DMS79 treated with DMSO at 0.1 percent for 48 hours (cell line): ENCODE measurements around the gene SBK2.
"Not testable (repeated sequence)": the region's sequence is repeated elsewhere in the genome, so short reads cannot be mapped to it uniquely, and the experiment has no call there.

Source experiments
- DNase-seq: peaks from one replicate; lab custom pipeline; 2025; lab: John Stamatoyannopoulos, UW

The SBK2 gene, protein sequence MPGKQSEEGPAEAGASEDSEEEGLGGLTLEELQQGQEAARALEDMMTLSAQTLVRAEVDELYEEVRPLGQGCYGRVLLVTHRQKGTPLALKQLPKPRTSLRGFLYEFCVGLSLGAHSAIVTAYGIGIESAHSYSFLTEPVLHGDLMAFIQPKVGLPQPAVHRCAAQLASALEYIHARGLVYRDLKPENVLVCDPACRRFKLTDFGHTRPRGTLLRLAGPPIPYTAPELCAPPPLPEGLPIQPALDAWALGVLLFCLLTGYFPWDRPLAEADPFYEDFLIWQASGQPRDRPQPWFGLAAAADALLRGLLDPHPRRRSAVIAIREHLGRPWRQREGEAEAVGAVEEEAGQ

DNA sequence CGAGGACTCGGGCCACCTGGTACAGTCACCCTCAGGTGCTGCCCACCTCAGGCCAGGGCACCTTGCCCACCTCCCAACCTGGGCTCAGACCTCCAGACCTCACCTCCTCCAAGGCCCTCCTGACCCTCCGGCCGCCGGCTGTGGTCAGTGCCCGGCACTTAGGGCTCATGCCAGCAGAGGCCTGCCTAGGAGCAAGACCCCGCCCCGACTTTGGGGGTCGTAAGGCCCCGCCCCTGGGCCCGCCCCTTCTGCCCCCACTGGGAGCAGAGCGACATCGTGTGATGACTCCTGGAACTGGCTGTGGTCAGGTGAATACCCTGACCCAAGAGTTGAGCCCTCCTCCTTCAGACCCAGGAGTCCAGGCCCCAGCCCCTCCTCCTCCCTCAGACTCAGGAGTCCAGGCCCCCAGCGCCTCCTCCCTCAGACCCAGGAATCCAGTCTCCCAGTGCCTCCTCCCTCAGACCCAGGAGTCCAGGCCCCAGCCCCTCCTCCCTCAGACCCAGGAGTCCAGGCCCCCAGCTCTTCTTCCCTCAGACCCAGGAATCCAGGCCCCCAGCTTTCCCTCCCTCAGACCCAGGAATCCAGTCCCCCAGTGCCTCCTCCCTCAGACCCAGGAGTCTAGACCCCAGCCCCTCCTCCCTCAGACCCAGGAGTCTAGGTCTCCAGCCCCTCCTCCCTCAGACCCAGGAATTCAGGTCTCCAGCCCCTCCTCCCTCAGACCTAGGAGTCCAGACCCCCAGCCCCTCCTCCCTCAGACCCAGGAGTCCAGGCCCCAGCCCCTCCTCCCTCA is at the start of gene SBK2:
TSS of gene SBK2 (minus strand) at position 183 of the 790 bp plus-strand sequence. CDS start 839 bp downstream, outside the sequence.
- no peak for DNase-seq

DNA sequence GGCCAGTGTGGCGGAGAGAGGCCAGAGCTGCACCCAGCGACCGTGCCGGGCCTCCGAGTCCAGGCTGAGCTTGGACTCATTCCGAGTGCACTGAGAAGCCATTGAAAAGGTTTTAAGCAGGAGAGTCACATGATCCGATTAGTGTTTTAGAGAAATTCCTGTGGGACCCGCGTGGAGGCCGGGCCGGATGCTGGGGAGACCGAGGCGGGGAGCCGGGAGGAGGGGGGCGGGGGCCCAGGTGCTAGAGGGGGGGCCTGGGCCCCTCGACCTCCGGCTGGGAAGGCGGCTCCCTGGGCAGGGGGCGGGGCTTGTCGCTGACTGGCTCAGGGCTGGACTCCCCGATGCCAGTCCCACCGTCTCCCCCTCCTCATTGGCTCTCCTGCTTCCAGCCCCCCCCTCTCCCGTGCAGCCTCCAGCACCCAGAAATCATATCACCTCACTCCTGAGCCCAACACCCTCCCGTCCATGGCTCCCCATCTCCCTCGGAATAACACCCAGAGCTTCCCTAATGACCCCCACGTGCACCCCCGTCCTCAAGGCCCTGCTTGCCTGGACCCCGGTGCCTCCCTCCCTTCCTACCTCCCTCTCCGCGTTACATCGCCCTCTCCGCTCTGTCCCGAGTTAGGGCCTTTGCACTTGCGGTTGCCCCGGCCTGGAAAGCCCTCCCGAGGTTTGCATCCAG is 48.9 kb upstream of the SBK2 start:
- DNase-seq = peak; percentile 33

DNA sequence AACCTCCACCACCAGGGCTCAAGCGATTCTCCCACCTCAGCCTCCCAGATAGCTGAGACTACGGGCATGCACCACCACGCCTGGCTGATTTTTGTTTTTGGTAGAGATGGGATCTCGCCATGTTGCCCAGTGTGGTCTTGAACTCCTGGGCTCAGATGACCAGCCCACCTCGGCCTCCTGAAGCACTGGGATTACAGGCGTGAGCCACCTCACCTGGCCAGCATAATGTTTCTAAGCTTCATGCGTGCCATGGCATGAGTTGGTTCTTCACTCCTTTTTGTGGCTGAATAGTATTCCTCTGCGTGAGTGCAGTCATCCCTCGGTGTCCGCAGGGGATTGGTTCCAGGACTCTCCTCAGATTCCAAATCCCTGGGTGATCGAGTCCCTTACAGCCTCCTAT is 47.9 kb upstream of the SBK2 start:
- DNase-seq = no peak

DNA sequence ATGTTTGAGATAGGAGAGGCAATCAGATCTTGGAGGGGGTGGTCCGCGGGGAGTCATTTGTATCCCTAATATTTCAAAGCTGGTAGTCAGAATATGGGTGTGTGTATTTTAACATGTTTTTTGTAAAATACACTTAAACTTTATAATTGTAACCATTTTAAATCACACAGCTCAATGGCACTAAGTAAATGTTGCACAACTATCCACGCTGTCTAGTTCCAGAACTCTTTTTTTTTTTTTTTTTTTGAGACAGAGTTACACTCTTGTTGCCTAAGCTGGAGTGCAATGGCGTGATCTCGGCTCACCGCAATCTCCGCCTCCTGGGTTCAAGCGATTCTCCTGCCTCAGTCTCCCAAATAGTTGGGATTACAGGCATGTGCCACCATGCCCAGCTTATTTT is 47.0 kb upstream of the SBK2 start:
- not testable (repeated sequence) for DNase-seq

DNA sequence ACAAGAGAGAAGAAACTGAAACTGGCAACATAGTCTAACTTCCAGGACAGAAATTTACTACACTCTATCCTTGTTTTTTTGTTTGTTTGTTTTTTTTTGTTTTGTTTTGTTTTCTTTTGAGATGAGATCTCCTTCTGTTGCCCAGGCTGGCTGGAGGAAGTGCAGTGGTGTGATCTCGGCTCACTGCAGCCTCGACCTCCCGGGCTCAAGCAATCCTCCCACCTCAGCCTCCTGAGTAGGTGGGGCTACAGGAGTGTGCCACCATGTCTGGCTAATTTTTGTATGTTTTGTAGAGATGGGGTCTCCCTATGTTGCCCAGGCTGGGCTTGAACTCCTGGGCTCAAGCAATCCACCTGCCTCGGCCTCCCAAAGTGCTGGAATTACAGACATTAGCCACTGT is 45.4 kb upstream of the SBK2 start:
- not testable (repeated sequence) for DNase-seq

DNA sequence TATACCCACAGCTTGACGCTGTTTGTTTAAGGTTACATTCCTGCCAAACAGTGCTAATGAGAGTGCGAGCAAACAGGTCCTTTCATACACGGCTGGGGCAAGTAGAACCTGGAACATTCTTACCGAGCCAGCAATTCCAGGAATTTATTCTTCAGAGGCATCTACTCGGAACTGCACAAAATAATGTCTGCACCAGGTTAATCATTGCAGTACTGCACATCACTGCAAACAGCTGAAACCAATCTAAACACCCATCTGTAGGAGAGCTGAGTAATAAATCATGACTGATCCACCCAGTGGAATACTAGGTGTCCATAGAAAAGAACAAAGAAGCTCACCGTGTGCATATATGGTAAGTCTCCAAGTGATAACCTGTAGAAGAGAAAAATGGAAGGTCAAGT is 44.9 kb upstream of the SBK2 start:
- peak; percentile 2 for DNase-seq

DNA sequence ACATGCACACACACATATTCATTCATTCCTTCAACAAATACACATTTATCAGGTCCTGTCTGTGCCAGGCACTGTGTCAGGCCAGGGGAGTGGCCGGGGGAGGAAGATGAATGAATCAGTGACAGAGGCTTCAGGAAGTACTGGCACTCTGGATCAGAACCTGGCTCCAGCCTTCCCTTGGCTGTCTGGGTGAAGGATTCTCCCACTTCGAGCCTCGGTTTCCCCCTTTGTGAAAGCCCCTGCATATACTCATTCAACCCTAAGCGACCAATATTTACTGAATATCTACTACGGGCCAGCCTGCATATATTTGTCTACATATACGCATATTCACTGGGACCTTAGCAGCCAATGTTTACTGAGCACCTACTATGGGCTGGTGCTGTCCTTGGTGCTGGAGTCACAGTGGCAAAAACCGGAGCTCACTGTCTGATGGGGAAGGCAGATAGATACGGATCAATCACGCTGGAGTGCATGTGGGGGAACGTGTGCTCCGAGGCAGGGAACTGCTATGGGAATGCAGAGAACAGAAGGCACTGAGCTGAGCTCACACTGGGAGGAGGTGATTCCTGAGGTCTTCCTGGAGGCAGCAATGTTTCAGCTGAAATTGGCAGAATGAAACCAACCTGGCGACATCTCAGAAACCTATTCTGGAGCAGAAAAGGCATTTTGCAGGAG is 44.4 kb upstream of the SBK2 start:
- DNase-seq = no peak

DNA sequence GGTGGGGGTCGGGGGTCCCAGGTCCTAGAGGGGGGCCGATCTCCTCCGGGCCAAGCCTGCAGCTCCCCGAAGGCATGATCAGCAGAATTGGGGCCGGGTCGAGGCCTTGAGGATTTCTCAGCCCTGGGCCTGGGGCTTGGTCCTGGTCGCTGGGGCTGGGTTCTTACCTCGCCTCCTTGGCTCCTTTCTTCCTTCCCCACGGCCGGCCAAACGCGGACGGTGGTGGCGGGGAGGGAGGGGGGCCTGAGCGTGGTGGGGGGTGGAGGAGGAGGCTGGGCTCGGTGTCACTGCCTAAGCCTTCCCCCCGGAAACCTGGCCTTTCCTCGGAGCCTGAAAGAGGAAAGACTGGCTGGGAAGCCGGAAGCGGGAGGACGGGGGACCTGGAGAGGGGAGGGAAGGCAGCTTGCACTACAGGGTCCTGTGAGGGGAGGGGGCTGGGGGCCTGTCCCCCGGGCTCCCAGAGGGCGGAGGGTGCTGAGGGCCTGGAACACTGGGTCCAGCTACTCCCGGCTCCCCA is 43.8 kb upstream of the SBK2 start, which contains the start of gene ZNF579:
TSS of gene ZNF579 (minus strand) at position 221 of the 517 bp plus-strand sequence. CDS start 1,209 bp downstream, outside the sequence.
- DNase-seq = peak; percentile 88

DNA sequence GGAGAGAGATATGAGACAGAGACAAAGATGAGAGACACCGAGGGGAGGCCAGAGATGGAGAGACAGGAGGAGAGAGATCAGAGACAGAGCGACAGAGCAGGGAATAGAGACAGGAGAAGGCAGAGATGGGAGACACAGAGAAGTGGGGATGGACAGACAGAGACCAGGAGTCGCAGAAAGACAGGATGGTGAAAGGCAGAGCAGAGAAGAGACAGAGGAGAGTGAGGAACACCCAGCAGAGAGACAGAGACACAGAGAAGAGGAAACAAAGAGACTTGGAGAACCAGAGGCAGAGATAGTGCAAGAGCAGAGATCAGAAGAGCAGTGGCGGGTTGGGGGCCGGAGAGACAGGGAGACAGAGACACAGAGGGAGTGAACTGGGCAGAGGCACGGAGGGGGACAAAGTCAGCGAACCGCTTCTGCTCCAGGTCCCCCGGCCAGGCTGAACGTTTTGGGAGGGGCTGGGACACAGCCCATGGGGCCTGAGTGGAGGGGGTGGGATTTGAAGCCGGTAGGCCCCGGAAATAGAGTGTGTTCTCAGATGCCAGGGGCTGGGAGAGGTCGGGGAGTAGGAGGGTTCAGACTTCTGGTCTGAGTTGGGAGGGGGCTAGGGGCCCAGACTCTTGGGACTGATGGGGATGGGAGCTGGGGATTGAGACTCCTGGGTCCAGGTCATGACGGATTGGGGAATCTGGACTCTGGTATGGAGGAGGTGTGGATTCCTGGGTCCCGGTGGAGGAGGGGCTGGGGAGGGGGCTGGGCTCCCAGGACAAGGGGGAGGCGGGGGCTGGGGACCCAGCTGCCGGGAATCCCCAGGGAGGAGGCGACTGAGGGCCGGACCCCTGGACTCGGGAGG is 43.1 kb upstream of the SBK2 start:
- DNase-seq = peak; percentile 3

DNA sequence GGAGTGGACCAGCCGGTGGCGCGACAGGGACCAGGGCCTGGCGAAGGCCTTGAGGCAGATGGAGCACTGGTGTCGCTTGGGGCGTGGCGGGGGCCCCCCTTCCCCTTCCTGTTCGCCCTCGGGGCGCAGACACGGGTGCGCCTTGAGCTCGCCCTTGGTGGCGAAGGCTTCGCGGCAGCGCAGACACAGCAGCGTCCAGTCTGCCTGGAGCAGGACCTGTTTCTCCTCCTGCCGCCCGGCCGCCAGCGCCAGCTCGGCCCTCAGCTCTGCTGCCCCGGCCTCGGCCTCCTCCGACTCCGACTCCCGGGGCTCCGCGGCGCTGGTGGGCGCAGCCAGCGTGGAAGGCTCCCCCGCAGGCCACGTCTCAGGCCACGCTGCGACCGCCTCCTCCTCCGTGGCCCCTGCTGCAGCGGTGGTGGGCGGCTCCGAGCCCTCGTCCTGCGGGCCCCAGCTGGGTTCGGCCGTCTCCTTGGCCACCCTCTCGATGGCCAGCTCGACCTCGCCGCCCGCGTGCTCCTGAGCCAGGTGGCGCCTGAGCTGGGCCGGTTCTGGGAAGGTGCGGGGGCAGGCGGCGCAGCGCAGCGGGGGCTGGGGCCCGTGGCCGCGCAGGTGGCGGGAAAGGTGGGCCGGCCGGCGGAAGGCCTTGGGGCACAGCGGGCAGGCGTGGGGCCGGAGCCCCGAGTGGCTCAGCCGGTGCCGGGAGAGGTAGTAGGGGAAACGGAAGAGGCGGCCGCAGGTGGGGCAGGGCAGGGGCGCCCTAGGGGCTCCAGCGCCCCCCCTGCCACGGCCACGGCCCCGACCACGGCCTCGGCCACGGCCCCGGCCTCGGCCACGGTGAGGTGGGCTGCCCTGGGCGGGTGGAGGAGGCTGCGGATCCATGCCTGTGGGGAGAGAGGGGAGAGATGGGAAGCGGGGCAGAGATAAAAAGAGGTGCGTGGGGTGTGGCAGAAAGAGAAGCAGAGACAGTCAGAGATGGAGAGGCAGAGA is 42.1 kb upstream of the SBK2 start:
- DNase-seq = no peak

DNA sequence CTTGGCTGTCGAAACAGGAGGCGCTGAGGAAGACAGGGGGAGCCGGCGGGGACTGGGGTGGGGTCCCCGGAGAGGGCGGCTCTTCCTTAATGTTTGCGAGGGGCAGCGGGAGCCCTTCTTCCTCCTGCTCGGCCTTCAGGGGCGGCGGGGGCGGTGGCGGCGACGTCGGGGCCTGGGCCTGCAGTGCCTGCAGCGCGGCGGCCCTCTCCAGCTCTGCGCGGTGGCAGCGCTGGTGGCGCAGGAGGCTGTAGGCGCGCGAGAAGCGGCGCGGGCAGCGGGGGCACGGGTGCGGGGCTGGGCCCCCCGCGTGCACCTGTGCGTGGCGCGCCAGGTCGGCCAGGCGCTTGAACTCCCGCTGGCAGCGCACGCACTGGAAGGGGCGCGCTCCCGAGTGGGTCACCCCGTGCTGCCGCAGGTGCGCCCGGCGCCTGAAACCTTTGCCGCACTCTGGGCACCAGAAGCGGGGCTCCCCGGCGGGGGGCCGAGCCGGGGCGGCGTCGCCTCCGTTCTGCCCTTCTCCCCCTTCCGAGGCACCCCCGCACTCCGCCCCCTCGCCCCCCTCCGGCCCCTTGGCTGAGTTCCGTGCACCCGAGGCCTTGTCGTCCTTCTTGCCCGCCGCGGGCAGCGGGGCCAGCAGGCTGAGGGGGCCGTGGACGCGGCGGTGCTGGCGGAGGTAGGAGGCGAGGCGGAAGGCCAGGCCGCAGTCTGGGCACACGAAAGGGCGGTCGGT is 41.3 kb upstream of the SBK2 start:
- DNase-seq = no peak

DNA sequence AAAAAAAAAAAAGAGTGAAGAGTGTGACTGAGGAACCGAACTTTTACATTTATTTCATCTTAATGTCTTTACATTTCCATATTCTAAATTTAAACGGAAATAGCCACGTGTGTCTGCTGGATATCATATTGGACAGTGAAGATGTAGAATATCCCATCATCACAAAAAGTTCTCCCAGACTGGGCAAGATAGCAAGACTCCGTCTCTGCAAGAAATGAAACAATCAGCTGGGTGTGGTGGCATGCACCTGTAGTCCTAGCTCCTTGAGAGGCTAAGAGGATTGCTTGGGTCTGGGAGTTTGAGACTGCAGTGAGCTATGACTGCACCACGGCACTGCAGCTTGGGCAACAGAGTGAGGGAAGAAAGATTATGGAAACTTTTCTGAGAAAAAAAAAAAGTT is 39.8 kb upstream of the SBK2 start:
- DNase-seq = no peak

DNA sequence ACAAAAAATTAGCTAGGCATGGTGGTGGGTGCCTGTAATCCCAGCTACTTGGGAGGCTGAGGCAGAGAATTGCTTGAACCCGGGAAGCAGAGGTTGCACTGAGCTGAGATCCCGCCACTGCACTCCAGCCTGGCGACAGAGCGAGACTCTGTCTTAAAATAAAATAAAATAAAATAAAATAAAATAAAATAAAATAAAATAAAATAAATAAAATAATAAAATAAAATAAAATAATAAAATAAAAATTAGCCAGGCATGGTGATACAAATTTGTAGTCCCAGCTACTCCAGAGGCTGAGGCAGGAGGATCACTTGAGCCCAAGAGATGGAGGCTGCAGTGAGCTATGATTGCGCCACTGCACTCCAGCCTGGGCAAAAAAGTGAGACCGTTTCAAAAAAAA is 37.0 kb upstream of the SBK2 start:
- DNase-seq = not testable (repeated sequence)

DNA sequence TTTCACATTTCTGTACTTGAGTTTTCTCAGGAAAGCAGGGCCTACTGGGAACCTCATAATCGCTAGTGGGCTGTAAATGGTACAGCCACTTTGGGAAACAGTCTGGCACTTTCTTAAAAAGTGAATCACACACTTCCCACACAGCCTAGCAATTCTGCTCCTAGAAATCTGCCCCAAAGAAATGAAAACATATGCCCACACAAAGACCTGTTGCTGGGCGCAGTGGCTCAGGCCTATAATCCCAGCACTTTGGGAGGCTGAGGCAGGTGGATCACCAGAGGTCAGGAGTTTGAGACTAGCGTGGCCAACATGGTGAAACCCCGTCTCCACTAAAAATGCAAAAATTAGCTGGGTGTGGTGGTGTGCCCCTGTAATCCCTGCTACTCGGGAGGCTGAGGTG is 32.5 kb upstream of the SBK2 start:
- not testable (repeated sequence) for DNase-seq

DNA sequence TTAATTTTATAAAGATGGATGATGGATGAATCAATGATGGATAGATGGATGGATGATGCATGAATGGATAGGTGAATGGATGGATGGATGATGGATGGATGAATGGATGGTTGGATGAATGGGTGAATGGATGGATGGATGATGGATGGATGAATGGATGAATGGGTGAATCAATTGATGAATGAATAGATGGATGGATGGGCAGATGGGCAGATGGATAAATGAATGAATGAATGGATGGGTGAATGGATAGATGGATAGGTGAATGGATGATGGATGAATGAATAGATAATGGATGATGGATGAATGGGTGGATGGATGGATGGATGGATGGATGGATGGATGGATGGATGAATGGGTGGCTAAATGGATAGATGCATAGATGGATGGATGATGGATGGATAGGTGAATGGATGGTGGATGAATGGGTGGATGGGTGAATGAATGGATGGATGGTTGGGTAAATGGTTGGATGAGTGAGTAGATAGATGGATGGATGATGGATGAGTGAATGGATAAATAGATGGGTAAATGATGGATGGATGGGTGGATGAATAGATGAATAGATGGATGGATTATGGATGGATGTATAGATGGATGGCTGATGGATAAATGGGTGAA is 30.9 kb upstream of the SBK2 start:
- DNase-seq = no peak

DNA sequence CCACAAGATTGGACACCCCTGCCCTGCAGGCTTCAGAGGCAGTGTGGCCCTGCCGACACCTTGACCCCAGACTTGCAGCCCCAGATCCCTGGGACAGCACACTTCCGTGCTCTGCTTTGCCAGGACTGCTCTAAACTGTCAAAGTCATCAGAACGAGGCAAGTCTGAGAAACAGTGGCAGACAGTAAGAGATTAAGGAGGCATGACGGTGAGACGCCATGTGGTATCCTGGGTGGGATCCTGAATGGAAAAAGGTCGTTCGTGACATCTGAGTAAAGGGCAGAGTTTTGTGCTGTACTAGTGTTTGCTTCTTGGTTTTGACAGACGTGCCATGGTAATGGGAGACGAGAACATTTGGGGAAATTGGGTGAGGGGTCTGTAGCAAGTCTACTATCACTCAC is 29.9 kb upstream of the SBK2 start:
- no peak for DNase-seq

DNA sequence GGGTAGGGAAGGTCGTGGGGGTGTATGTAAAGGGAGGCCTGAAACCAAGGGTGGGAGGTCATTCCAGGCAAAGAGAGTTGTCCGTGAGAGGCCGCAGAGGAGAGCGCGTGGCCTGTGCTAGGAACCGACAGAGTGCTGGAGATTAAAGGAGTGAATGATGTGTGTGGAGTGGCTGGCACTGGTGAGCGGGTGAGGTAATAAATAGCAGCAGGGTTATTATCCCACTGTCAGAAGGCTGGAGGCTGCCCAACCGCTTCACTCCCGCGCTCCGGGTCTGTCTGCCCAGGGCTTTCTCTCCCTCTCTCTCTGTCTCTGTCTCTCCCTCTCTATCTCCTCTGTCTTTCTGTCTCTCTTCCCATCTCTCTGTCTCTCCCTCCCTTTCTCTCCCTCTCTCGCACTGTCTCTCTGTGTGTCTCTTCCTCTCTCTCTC is 26.3 kb upstream of the SBK2 start:
- no peak for DNase-seq

DNA sequence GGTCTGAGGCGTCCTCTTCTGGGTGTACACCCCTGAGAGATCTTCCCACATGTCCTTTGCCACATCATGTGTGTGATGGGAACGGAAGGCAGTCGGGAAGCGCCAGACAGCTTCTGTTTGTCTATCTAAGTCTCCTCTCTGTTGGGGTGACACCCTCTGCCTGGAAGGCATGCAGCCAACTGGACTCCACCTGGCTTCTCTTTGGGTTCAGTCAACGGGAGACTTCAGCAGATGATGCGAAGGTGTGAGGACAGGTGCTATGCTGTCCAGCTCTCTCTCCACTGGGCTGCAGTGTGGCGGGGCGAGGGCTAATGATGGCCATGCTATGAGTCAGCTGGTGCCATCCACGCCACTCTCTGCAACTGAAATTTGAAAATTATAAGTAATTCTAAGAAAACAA is 22.8 kb upstream of the SBK2 start:
- DNase-seq = no peak
